HS-5 (cell line): ENCODE measurements around the gene IL1RAPL1.
A peak's percentile ranks its signal among the peaks of the same experiment; 100 is the strongest.

Source experiments
- DNase-seq: peaks from one replicate; pipeline ENCODE4 v3.0.0-alpha.2; 2012; ENCODE audit warnings: low read depth

IL1RAPL1 gene

DNA sequence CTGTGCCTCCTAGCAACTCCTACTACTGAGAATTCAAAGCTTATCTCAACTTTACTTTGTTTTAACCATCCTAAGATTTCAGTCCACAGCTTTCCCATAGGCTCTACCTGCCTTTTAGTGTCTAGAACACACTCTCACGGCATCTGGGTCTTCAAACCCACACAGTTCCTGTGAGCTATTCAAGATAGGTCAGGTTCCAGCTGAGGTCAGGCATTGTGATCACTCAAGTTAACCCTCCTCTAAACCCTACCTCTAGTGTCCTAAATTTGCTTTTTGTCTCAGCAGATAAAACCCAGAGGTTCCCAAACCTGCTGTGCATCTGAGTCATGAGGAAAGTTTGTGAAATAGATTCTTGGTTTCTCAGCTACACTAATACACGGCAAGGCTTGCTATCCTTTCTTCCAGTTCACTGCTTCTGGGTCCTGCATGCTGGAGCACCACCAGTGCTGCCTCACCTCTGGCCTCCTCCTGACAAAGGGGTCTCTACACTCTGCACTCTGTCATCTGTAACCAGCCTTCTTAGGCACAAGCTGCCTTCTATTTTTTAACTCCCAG, 1303.5 kb downstream of the IL1RAPL1 start:
- no peak for DNase-seq

DNA sequence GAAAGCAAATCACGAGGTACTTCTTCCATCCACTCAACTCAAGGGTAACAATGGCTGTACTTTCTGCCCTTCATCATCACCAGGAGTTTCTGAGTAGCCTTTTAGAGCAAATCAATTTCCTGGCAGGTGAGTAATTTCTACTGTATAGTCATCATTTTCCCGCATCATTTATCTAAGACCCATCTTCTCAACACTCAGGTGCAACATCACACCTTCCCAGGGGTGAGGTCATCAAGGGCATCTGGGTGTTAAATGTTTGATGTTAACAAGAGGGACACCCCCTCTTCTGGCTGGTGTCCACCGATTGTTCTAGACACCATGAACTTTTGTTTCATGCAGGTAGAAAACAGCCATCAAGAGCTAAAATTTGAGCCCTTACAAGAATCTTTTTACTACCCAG, 1314.8 kb downstream of the IL1RAPL1 start:
- no peak for DNase-seq

DNA sequence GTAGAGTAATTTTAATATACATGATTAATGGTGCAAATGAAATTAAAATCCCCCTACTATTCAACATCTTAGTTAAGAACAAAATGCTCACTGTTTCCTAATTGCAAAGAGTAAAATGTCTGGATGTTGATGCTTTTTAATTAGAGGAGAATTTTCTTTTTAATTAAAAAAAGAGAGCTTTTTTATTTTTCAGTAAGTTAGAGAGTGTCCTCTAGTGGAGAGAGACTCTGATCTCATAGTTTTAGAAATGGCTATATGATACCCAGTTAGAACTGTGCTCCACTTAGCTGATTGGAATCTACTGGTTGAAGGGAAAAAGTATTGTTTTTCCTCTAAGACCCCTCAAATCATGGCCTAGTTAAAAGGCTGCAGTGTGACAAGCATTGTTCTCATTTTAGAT, 1316.1 kb downstream of the IL1RAPL1 start:
- DNase-seq: no peak

DNA sequence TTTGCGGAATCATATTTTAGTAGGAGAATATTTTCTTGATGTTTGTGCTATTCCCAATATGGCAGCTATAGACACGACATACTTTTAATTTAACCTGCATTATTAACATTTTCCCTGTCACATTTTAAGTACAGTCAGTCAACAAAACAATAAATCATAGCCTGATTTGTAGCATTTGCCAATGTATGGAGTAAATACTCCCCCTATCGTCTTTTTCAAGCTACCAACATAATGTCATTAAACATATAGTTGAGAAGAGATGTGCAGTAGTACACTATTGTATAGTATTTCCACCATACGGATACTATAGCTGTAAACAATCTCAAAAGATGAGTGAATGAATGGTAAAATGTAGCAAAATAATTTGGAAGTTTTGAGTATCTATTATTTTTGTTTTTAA, 1324.4 kb downstream of the IL1RAPL1 start:
- DNase-seq: no peak

DNA sequence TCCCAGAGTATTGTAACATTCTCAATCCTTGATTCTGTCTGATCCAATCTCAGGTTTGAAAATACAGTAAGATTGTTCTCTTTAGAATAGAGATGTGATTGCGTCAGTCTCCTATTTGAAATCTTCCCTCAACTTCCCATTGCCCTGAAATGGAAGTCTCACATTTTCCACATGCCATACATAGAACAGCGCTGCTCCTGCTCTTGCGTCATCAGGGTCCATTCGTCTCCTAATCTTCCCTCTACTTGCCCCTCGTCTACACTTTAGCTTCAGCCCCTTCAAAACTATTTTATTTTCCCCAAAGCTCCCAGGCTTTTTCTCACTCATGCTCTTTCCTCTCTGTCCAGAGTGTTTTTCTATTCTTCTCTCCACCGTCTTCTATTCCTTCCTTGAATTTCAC, 1326.4 kb downstream of the IL1RAPL1 start:
- no peak for DNase-seq

DNA sequence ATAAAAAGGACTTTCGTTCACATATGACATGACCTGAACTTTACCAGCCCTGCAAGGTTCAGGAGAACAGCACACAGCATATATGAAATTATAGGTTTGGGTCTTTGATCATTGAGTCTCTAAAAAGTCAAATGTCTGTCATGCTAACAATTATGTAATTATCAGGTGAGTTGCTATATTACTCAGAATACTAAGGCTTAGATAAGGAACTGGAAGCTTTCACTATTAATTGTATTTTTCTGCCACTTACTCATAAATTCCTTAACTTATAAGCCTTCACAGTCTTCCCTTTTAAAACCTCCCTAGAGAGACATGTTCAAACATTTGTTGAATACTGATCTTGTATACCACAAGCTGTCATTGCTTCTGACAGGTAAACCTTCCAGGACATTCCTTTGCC, 1335.4 kb downstream of the IL1RAPL1 start:
- DNase-seq: no peak

DNA sequence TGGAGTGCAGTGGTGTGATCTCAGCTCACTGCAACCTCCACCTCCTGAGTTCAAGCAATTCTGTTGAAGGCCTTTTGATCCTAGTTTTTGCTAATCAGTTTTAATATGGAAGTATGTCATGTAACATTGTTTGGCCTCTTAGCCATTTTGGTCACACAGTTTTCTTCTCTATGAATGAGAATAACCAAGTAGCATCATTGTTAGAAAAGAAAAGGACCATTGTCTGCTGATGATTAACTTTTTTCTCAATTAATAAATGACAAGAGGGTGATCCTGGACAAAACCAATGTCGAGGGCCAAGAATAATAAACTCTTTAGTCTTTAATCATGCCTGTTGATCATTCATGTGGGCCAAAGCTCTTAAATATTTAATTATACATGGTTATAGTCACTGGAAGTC, 1338.8 kb downstream of the IL1RAPL1 start:
- DNase-seq: no peak

DNA sequence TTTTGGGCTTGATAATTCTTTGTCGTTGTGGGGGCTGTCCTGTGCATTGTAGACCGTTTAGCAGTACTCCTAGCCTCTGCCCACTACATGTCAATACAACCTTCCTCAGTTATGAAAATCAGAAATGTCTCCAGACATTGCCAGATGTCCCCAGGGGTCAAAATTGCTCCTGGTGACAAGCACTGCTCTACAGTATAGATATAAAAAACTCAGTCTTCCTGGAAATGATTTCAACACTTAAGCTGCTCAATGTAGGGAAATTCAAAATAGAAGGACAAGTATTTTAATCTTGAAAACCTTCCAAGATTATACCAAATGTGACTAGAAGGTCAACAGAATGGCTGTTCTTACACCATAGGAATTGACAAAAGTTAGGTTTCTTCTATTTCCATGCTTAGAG, 1339.4 kb downstream of the IL1RAPL1 start:
- DNase-seq: no peak

DNA sequence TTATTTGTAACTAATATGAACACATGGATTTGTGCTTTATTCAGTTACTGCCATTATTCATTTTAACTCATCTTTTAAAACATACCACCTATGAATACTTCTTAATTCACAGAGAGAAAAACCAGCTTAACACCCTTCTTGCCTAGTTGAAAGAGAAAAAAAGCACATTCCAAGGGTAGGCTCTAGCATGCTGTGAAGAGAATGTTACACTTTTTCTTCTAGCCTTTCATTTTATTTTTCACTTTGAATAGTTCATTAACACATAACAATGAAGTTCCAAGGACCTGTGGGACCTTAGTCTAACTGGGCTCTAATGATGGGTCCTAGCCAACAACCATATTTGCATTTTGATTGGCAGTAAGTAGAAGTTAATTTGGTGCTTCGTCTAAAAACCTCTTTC, 1348.2 kb downstream of the IL1RAPL1 start:
- no peak for DNase-seq

DNA sequence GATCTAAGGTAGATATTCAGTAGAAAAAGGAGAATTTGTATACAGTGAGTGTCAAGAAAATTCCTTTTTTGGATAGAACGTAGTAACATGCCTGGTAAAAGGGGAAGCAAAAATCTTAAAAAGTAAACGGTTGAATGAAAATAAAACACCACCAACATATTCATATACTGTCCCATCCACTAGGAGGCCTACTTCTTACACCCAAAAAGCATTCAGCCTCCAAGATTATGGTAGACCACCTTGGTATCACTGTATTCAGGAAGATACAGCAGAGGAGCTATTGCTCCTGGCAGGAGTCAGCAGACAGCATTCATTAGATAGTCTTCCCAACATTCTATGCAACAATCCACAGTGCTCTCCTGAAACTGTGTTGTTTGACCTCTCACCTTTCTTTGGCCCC, 1353.5 kb downstream of the IL1RAPL1 start:
- no peak for DNase-seq

DNA sequence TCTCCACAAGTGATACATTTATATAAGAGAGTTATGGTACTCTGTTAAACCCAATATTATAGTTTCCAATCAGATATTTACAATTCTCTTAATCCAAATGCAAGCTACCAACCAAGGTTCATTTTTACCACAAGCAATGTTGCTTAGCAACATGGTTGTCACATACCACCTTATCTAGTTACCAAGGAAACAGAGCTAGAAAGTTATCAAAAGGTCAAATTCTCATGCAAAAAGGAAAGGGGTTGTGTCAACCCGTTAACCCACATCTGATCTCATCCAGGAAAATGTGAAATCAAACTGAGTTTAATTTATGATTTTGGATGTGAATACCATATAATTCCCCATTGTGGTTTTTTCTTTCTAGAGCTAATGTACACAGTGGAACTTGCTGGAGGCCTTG, 1354.0 kb downstream of the IL1RAPL1 start:
- no peak for DNase-seq

DNA sequence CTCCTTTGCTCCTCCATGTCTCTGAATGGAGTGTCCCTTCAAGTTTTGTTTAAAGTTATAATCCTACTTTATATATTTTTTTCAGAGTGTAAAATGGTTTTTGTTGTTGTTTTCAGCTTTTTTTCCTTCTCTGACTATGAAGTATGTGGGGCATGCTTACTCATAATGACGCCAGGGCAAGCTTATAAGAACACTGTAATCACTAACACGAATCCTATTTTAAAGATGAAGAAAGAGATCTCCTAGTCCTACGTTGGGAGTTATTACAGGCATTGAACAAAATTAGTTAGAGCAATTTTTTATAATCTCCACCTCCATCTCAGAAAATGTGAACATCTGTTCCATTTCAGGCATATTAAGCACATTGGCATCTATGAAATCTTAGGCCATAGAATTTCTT, 1360.0 kb downstream of the IL1RAPL1 start:
- no peak for DNase-seq

DNA sequence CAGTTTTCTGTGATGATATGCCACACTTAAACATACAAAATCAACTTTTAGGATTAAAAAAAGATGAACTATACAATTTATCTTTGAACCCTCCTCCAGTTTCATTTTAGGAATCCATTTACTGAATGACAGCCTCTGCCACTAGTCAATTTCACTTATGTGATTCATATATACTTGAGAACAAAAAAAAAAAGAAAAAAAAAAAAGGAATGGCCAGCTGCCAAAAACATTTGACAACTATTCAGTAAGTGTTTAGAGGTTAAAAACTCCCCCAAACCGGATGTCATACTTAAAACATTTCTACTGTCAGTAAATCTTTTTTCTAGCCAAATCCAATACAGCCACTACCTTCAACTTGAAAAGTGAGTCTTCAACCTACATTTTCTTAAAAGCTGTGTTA, 1361.4 kb downstream of the IL1RAPL1 start:
- peak; percentile 32 for DNase-seq

DNA sequence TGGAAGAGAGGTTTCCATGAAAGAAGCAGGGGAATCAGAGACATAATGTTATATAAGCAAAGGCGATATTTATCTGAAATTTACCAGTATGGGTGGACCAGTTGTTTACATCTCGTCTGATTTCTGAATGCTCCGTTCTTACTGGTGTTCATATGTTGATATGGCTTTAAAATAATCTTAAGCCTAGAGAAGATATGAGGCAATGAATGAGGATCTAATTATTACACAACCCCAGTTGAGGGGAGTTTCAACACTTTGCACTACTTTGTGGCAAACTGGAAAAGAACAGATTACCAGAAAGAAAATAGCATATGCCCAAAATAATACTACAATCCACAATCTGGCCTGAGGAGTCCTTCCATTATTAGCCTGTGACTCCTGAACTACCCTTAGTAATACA, 1364.8 kb downstream of the IL1RAPL1 start:
- DNase-seq: no peak

DNA sequence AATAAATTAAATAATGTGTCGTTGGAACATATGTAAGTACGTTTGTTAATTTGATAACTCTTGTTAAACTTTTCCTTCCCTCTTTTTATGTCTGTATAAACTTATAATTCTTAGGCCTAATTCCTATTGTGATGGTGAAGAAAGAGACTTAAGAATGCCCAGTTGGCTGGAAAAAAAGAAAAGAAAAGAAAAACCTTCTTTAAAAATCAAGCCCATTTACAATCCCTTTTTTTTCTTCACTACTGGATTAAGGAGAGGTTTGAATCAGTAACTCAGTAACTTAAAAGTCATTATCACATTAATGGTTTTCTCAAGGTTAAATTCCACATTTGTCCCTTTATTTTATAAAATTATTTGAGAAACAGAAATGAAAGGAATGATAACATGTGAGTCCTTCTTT, 1374.8 kb downstream of the IL1RAPL1 start:
- no peak for DNase-seq

DNA sequence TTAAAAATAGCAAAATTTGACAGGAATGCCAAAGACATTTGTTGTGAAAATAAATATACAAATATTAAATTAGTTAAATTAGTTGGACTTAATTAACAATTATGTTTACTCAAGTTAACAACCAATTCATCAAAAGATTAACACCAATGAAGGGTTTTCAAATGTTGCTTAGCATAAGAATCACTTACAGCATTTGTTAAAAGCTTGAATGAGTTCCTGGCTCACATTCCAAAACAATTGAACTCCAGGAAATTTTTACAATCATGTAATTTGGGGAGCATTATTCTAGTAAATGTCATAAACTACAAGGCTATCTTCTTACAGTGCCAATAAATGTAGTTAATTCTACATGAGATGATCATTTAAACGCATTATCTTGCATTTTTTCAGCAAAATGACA, 1378.4 kb downstream of the IL1RAPL1 start:
- no peak for DNase-seq

DNA sequence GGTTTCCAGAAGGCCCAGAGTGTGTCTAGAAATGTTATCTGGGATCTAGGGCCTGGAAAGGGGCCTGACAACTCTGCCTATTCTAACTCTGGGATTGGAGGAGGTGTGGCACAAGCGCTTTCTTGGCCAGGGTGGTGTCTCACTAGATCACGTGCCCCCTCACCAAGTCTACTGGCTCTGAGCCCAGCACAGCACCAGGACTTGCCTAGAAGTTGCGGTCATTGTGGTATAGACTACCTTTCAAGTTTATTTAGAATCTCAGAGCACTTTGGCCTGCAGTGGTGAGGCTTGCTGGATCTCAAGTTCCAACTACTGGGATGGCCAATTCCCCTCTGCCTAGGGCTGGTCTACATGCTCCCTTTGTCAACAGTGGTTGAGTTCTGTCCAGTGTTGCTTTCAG, 1404.8 kb downstream of the IL1RAPL1 start:
- DNase-seq: no peak

DNA sequence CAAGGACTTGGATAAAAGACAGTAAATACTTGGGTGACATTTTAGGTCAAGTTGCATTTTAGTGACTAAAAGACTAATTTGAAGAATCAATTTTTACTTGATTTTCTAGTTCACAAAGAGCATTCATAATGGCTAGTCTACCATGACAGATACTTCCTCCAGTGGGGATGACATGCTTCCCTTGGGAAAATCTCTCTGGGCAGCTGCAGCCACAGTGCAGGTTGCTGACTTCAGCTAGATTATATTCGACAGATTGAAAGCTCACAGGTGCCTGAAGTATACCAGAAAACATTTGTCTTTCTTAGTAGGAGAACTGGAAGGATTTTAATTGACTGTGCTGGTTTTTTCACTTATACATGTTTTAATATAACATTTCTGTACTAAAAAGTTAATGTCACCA, 1418.6 kb downstream of the IL1RAPL1 start:
- no peak for DNase-seq
